Ishikawa (cell line): Measurements from ENCODE around the gene SST.

Experiments used
- CEBPB ChIP-seq: IDR thresholded peaks from 2 replicates; pipeline ENCODE4 v1.6.1; 2012
- CREB1 ChIP-seq: IDR thresholded peaks from 2 replicates; pipeline ENCODE4 v1.6.1; 2012; ENCODE audit warnings: low read depth
- EP300 ChIP-seq: IDR thresholded peaks from 2 replicates; pipeline ENCODE4 v1.6.1; 2012; ENCODE audit warnings: borderline replicate concordance
- FOXM1 ChIP-seq: IDR thresholded peaks from 2 replicates; pipeline ENCODE4 v1.6.1; 2012; ENCODE audit warnings: low read depth, borderline replicate concordance
- MAX ChIP-seq: IDR thresholded peaks from 2 replicates; pipeline ENCODE4 v1.6.1; 2012
- NFIC ChIP-seq: IDR thresholded peaks from 2 replicates; pipeline ENCODE4 v1.6.1; 2012
- RAD21 ChIP-seq: IDR thresholded peaks from 2 replicates; pipeline ENCODE4 v1.6.1; 2012; ENCODE audit warnings: low read depth
- TAF1 ChIP-seq: IDR thresholded peaks from 2 replicates; pipeline ENCODE4 v1.6.1; 2012; ENCODE audit warnings: low read depth, mild to moderate bottlenecking
- TCF12 ChIP-seq: IDR thresholded peaks from 2 replicates; pipeline ENCODE4 v1.6.1; 2012; ENCODE audit warnings: low read depth
- TF ChIP-seq, protein P1 (sequence below): IDR thresholded peaks from 2 replicates; pipeline ENCODE4 v1.6.1; 2012

DNA sequence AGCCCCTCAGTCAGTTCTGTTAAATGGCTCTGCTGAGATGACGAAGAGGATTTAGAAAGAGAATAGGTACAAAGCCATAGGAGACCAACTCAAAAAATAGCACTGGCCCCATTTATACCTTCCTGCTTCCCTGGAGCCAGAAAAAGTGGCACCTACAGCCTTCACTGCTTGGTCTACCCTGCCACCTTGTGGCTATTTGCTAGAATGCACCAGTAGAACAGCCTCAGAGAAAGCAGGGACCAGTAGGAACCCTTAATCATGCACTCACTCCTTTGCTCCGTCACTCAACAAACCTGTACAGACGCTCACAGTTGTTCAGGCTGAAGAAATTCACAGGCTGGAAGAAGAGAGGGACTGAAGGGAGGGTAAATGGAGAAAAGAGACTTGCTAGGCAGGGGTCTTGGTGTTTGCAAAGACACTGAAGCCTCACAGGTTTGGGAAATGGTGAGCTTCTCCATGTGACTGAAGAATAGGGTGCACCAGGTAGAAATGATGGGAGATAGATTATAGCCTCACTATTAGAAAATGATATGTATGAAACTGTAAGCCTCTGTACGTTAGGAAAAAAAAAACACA is 44.3 kb upstream of the SST start:
- TF ChIP-seq TCF12: no peak
- TF ChIP-seq NFIC: no peak
- TF ChIP-seq CEBPB: no peak
- no peak for TF ChIP-seq FOXM1
- TF ChIP-seq EP300: no peak
- TF ChIP-seq, protein P1, sequence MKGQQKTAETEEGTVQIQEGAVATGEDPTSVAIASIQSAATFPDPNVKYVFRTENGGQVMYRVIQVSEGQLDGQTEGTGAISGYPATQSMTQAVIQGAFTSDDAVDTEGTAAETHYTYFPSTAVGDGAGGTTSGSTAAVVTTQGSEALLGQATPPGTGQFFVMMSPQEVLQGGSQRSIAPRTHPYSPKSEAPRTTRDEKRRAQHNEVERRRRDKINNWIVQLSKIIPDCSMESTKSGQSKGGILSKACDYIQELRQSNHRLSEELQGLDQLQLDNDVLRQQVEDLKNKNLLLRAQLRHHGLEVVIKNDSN: no peak
- TF ChIP-seq MAX: no peak
- no peak for TF ChIP-seq TAF1
- TF ChIP-seq CREB1: no peak
- peak; percentile 98 for TF ChIP-seq RAD21
